ENCODE measurements around the gene CACNA2D1. TPM values are rescaled to one million over a fixed set of nuclear protein-coding genes. Genes with fewer than 3 reads are reported as not detected.

CACNA2D1 gene
- total RNA-seq, 1 experiment from 2014 or later: 36.2 TPM

DNA sequence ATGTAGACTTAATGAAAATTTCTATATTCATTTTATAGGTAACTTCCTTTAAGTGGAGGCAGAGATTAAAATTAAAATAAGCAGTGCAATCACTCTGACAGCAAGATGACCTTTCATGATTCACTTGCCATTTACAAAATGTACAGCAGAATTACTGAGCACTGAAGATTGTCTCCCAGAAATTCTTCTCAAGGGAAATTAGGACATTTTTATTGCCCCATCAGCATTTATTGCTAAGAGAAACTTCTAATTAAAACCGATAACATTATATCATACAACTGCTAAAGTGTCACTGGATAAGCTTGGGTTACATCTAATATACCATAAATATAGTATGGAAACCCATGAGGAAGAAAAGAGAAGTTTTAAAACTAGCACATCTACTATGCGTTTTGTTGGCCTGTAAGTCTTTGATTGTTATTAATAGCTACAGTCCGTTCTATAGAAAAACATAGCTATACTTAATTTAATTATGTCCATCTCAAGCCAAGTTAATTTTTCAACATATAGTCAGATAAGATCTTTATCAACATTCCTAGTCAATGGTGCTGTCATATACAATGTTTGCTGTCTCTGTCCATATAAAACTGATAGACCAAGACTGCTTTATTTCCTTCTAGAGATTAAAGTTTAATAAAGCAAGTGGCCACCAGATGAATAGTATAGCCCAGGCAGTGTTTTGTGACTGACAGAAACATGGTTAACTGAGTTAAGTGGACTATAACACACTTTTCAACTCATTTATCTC, 456.7 kb downstream of the CACNA2D1 start:
- Histone ChIP-seq H2AFZ (ENCODE audit: low read length) (no peak overlapping the region), H3K14ac (ENCODE audit: insufficient read depth, low read length) (no peak overlapping the region), H3K27me3 (ENCODE audit: insufficient read depth, low read length) (no peaks in the 10 kb centered on the region), H2BK15ac (ENCODE audit: low read depth, low read length) (no peak overlapping the region), H2BK20ac (ENCODE audit: low read depth, low read length, poor library complexity, severe bottlenecking) (no peak overlapping the region), H3K4me1 (ENCODE audit: insufficient read depth, low read length) (no peaks in the 10 kb centered on the region), H4K8ac (replicated peaks; ENCODE audit: insufficient read length, low read depth, low read length) (no peak overlapping the region), H3K9me3 (ENCODE audit: control insufficient read depth, low read depth, low read length) (no peaks in the 10 kb centered on the region), H2BK12ac (ENCODE audit: insufficient read length, low read depth, low read length) (no peak overlapping the region), H2BK120ac (ENCODE audit: low read depth, low read length, poor library complexity, severe bottlenecking) (no peak overlapping the region), H3K27ac (ENCODE audit: insufficient read length, low read depth, low read length) (no peak overlapping the region), H3K23me2 (ENCODE audit: insufficient read length, low read depth, low read length, poor library complexity, severe bottlenecking) (no peaks in the 10 kb centered on the region), H3K79me2 (ENCODE audit: insufficient read depth, low read length) (no peaks in the 10 kb centered on the region), H3K56ac (ENCODE audit: insufficient read length, low read depth, low read length) (no peak overlapping the region), H3K4me2 (ENCODE audit: insufficient read depth, insufficient read length, low read length) (no peak overlapping the region), H3K23ac (ENCODE audit: insufficient read length, low read depth, low read length) (no peak overlapping the region), H4K91ac (ENCODE audit: insufficient read length, low read depth, low read length) (no peak overlapping the region), H3K4ac (ENCODE audit: low read depth, low read length) (no peak overlapping the region), H3K79me1 (ENCODE audit: insufficient read depth, low read depth, low read length, poor library complexity, severe bottlenecking) (no peaks in the 10 kb centered on the region), H3K9ac (ENCODE audit: extremely low read depth, insufficient read length, low read length) (no peak overlapping the region), H3K18ac (ENCODE audit: insufficient read length, low read depth, low read length) (no peak overlapping the region), H3T11ph (ENCODE audit: low read length) (no peak overlapping the region), H2AK5ac (ENCODE audit: insufficient read length, low read length) (no peak overlapping the region), H4K5ac (ENCODE audit: insufficient read length, low read depth, low read length) (no peak overlapping the region), H4K20me1 (ENCODE audit: control insufficient read depth, insufficient read depth, insufficient read length) (no peaks in the 10 kb centered on the region), H2BK5ac (ENCODE audit: insufficient read length, low read length) (no peak overlapping the region)
- no peaks in the 10 kb centered on the region for H3K9me3 Mint-ChIP-seq
- no peak overlapping the region for H3K27ac Mint-ChIP-seq
- no peaks in the 10 kb centered on the region for H3K4me1 Mint-ChIP-seq
- no CpG with 5 or more reads among the region's 3 CpGs for WGBS (ENCODE audit: extremely low coverage, insufficient read length, low lambda C conversion rate)
- H3K27me3 Mint-ChIP-seq (ENCODE audit: low read depth): no peaks in the 10 kb centered on the region
- no peak for DNase-seq
- no peak overlapping the region for H3K4me3 Mint-ChIP-seq
- no peak for TF ChIP-seq CTCF (conservative IDR thresholded peaks at IDR 0.05)
- H3K36me3 Mint-ChIP-seq (ENCODE audit: insufficient read depth in 1 of 3, low read depth in 3 of 3): peaks cover 0 to 3% (median 0%) of the 10 kb centered on the region in 3 experiments; a peak in 2 of 7 replicates
